ENCODE results near the gene PIK3CD. TPM values are rescaled to one million over a fixed set of nuclear protein-coding genes. Genes with fewer than 3 reads are reported as not detected.

The PIK3CD gene
- total RNA-seq, 2 experiments from 2014 or later, result 129 to 138 TPM

GRCh38 chr1:9628541-9629444, 22.7 kb upstream of the PIK3CD start:
- peak; percentile 87 for DNase-seq
- Mint-ChIP-seq H3K4me1 (ENCODE audit: low read depth) (peaks cover 53% of the 10 kb centered on the region), H3K36me3 (peaks cover 24% of the 10 kb centered on the region), H3K27ac (peak overlapping the region; percentile 97), H3K27me3 (peaks cover 2% of the 10 kb centered on the region), H3K9me3 (no peaks in the 10 kb centered on the region), H3K4me3 (peak overlapping the region; percentile 87)
- intact Hi-C loops (cut with micrococcal nuclease), result loop anchor here (1.0 to 2.0 kb wide), 6 partner anchors 27 to 282 kb away; partner anchors contain the start of gene CTNNBIP1
- POLR2A ChIA-PET, result interaction anchor here (0.6 to 6.6 kb wide), 19 partner anchors 15 to 314 kb away, joined by 3 to 114 read pairs (median 4); partner anchors contain the start of genes LZIC, NMNAT1 and PIK3CD
- CTCF ChIA-PET, result interaction anchor here (0.6 to 6.6 kb wide), 21 partner anchors 9 to 866 kb away, joined by 3 to 113 read pairs (median 5); partner anchors contain the start of gene PIK3CD

- POLR2A ChIA-PET, result interaction anchor here (0.6 to 6.6 kb wide), 13 partner anchors 14 to 171 kb away, joined by 3 to 114 read pairs (median 5); partner anchors contain the start of gene PIK3CD
- Mint-ChIP-seq H3K4me1 (ENCODE audit: low read depth) (peaks cover 59% of the 10 kb centered on the region), H3K27me3 (no peaks in the 10 kb centered on the region)
Measured at GRCh38 chr1:9629445-9630201, 21.9 kb upstream of the PIK3CD start.

GRCh38 chr1:9630331-9631111, 21.0 kb upstream of the PIK3CD start:
- Mint-ChIP-seq H3K27me3 (no peaks in the 10 kb centered on the region), H3K9me3 (no peaks in the 10 kb centered on the region), H3K36me3 (peaks cover 39% of the 10 kb centered on the region), H3K4me3 (peak overlapping the region; percentile 87), H3K4me1 (ENCODE audit: low read depth) (peaks cover 66% of the 10 kb centered on the region), H3K27ac (peak overlapping the region; percentile 97)
- ChIA-PET POLR2A (interaction anchor here (0.6 to 6.6 kb wide), 7 partner anchors 14 to 87 kb away, joined by 3 to 114 read pairs (median 4); partner anchors contain the start of gene PIK3CD), CTCF (interaction anchor here (0.8 to 6.6 kb wide), 7 partner anchors 12 to 154 kb away, joined by 3 to 113 read pairs (median 5); partner anchors contain the start of gene PIK3CD)
- peak; percentile 29 for DNase-seq
- intact Hi-C loops (cut with micrococcal nuclease), result no loop called here

More at GRCh38 chr1:9629445-9630201, 21.9 kb upstream of the PIK3CD start:
- Mint-ChIP-seq H3K36me3 (peaks cover 31% of the 10 kb centered on the region), H3K4me3 (peak overlapping the region; percentile 87), H3K27ac (peak overlapping the region; percentile 97), H3K9me3 (no peaks in the 10 kb centered on the region)
- intact Hi-C loops (cut with micrococcal nuclease), result loop anchor here (1.0 to 2.0 kb wide), 6 partner anchors 26 to 281 kb away; partner anchors contain the start of gene CTNNBIP1
- DNase-seq, result peak; percentile 90
- CTCF ChIA-PET, result interaction anchor here (0.6 to 6.6 kb wide), 9 partner anchors 14 to 865 kb away, joined by 4 to 113 read pairs (median 5); partner anchors contain the start of gene PIK3CD

DNA sequence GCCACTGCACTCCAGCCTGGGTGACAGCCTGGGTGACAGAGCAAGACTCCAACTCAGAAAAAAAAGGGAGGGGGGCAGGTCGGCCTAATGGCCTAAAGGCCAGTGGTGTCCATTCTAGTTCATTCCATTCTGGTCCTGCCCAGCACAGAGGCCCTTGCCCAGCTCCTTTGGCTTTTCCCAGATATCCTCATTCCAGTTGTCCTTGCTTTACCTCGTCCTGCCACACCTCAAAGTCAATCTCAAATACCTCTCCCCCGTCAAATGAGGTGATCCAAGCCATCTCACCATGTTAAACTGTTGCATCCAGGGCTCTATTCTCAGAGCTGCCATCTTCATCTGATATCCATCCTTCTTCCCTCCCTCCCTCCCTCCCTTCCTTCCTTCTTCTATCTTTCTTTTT, 19.9 kb upstream of the PIK3CD start:
- DNase-seq, result no peak
- Mint-ChIP-seq H3K4me1 (ENCODE audit: low read depth) (peaks cover 60% of the 10 kb centered on the region), H3K9me3 (no peaks in the 10 kb centered on the region), H3K4me3 (peak overlapping the region; percentile 87), H3K36me3 (peaks cover 42% of the 10 kb centered on the region), H3K27ac (peak overlapping the region; percentile 3), H3K27me3 (no peaks in the 10 kb centered on the region)
- POLR2A ChIA-PET, result interaction anchor here (1.2 to 6.6 kb wide), 3 partner anchors 12 to 84 kb away, joined by 3 to 114 read pairs (median 13); partner anchors contain the start of gene PIK3CD
- intact Hi-C loops (cut with micrococcal nuclease), result no loop called here
- CTCF ChIA-PET, result interaction anchor here (1.2 to 6.6 kb wide), 5 partner anchors 11 to 91 kb away, joined by 4 to 113 read pairs (median 5); partner anchors contain the start of gene PIK3CD

DNA sequence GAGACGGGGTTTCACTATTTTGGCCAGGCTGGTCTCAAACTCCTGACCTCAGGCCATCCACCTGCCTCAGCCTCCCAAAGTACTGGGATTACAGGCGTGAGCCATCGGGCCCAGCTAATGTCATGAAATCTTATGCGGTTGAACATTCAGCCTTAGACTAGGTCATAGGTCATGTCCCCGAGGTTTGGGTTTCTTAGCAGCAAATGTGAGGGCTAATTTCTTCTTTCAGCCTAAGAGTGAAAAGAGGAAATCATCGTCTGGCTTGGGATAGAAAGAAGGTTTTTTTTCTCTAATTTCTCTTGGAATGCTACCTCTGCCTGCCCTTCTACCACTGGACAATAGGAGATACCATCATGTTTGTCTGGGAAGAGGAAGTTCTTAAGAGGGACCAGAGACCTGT, 18.0 kb upstream of the PIK3CD start:
- POLR2A ChIA-PET, result no interaction called here
- intact Hi-C loops (cut with micrococcal nuclease), result no loop called here
- Mint-ChIP-seq H3K4me1 (ENCODE audit: low read depth) (peaks cover 56% of the 10 kb centered on the region), H3K4me3 (no peak overlapping the region), H3K27me3 (no peaks in the 10 kb centered on the region), H3K27ac (no peak overlapping the region), H3K9me3 (no peaks in the 10 kb centered on the region), H3K36me3 (peaks cover 51% of the 10 kb centered on the region)
- CTCF ChIA-PET, result no interaction called here
- no peak for DNase-seq

DNA sequence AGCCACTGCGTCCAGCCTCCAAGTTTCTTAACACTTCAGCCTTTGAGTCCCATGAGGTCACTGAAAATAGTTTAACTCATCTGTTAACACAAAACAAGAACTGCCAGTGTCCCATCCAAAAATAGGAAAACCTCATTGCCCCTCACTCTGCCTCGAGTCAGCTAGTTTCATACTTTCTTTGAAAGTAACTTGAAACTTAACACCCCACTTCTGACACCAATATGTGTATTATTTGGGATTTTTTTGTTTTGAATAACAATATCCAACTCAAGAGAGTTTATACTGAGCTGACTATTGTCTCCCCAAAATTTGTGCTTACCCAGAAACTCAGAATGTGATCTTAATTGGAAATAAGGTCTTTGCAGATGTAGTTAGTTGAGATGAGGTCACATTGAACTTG, 16.9 kb upstream of the PIK3CD start:
- POLR2A ChIA-PET, result no interaction called here

DNA sequence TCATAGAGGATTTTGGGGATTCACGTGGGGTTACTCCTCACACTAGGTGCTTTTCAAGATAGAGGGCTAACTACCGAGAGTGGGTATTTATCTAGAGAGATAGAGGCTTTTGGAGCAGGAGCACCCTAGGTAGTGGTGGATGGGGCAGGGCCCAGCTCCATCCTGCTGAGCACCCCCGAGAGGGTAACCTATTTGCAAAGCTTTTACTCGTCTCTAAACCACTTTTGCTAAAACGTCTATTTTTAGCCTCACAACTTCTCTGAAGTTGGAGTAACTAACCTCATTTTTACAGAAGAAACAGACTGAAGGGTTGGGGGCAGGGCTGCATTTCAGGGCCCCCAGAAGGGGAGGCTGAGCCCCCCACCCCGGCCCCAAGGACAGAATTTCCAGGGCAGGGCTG, 12.3 kb upstream of the PIK3CD start:
- CTCF ChIA-PET, result interaction anchor here (3.2 kb wide), 1 partner anchor 12 kb away, joined by 20 read pairs; no protein-coding TSS in a partner anchor
- intact Hi-C loops (cut with micrococcal nuclease), result no loop called here
- H3K4me3 Mint-ChIP-seq, result no peak overlapping the region
- peaks cover 42% of the 10 kb centered on the region for H3K36me3 Mint-ChIP-seq
- no peak for DNase-seq
- no peak overlapping the region for H3K27ac Mint-ChIP-seq
- peaks cover 62% of the 10 kb centered on the region for H3K4me1 Mint-ChIP-seq (ENCODE audit: low read depth)
- H3K9me3 Mint-ChIP-seq, result no peaks in the 10 kb centered on the region
- H3K27me3 Mint-ChIP-seq, result no peaks in the 10 kb centered on the region
- POLR2A ChIA-PET, result interaction anchor here (3.5 kb wide), 1 partner anchor 15 kb away, joined by 13 read pairs; no protein-coding TSS in a partner anchor

More for the DNA sequence above, 16.9 kb upstream of the PIK3CD start:
- Mint-ChIP-seq H3K27ac (no peak overlapping the region), H3K4me1 (ENCODE audit: low read depth) (peaks cover 58% of the 10 kb centered on the region), H3K9me3 (no peaks in the 10 kb centered on the region), H3K4me3 (no peak overlapping the region), H3K36me3 (peaks cover 51% of the 10 kb centered on the region), H3K27me3 (no peaks in the 10 kb centered on the region)
- intact Hi-C loops (cut with micrococcal nuclease), result no loop called here
- no peak for DNase-seq
- CTCF ChIA-PET, result no interaction called here

- ChIA-PET CTCF (interaction anchor here (1.5 to 2.2 kb wide), 5 partner anchors 12 to 231 kb away, joined by 4 to 8 read pairs (median 4); no protein-coding TSS in a partner anchor), POLR2A (interaction anchor here (0.5 to 2.4 kb wide), 3 partner anchors 10 to 17 kb away, joined by 3 to 13 read pairs (median 8); no protein-coding TSS in a partner anchor)
- intact Hi-C loops (cut with micrococcal nuclease), result no loop called here
- DNase-seq, result peak; percentile 44
- Mint-ChIP-seq H3K4me1 (ENCODE audit: low read depth) (peaks cover 47% of the 10 kb centered on the region), H3K4me3 (no peak overlapping the region), H3K27me3 (no peaks in the 10 kb centered on the region), H3K9me3 (no peaks in the 10 kb centered on the region), H3K36me3 (peaks cover 18% of the 10 kb centered on the region), H3K27ac (peak overlapping the region; percentile 65)
Measured at GRCh38 chr1:9643351-9644256, 7.9 kb upstream of the PIK3CD start.

- ChIA-PET POLR2A (interaction anchor here (0.7 kb wide), 1 partner anchor 16 kb away, joined by 4 read pairs; no protein-coding TSS in a partner anchor), CTCF (no interaction called here)
- DNase-seq, result no peak
- no peaks in the 10 kb centered on the region for H3K9me3 Mint-ChIP-seq
- peak overlapping the region; percentile 21 for H3K27ac Mint-ChIP-seq
- intact Hi-C loops (cut with micrococcal nuclease), result no loop called here
- H3K4me1 Mint-ChIP-seq (ENCODE audit: low read depth), result peaks cover 34% of the 10 kb centered on the region
- peaks cover 8% of the 10 kb centered on the region for H3K36me3 Mint-ChIP-seq
- no peak overlapping the region for H3K4me3 Mint-ChIP-seq
- no peaks in the 10 kb centered on the region for H3K27me3 Mint-ChIP-seq
Measured at GRCh38 chr1:9646037-9646436, 5.5 kb upstream of the PIK3CD start.

DNA sequence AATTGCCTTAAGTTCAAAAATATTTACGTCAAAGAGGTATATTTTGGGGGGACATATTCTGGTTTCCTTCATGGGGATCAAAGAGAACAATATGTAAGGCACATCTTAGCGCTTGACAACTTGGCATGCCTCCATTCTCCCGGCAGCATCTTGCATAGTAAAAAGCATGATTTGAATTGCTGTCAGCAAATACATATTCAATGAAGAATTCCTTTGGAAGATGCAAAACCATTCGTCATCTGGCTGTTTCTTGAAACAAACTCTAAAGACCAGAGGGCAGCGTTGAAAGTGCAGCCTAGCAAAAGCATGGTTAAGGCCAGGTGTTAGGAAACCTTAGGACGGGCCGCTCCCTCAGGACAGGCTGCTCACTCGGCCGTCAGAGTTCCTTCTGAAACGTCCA, 3.4 kb upstream of the PIK3CD start:
- no peak overlapping the region for H3K4me3 Mint-ChIP-seq
- intact Hi-C loops (cut with micrococcal nuclease), result no loop called here
- ChIA-PET POLR2A (no interaction called here), CTCF (no interaction called here)
- no peak overlapping the region for H3K27ac Mint-ChIP-seq
- DNase-seq, result no peak
- H3K9me3 Mint-ChIP-seq, result no peaks in the 10 kb centered on the region
- peaks cover 7% of the 10 kb centered on the region for H3K36me3 Mint-ChIP-seq
- no peaks in the 10 kb centered on the region for H3K27me3 Mint-ChIP-seq
- H3K4me1 Mint-ChIP-seq (ENCODE audit: low read depth), result peaks cover 27% of the 10 kb centered on the region

Data from activated CD4-positive, alpha-beta memory T cell treated with anti-CD3 and anti-CD28 coated beads for 36 hours (primary cell).